Lung (tissue), 12 donors: ENCODE results near the gene NME5. TPM values are rescaled to one million over a fixed set of nuclear protein-coding genes. Genes with fewer than 3 reads are reported as not detected.

Source experiments
- ATAC-seq: fragments of 200-7000 bp; cut with Tn5 transposase; one replicate; pipeline ENCODE4 v1.9.1; 2020; ENCODE audit warnings: moderate number of reproducible peaks; ENCODE audit not compliant: insufficient read depth, low FRiP score
- DNase-seq, 3 donors: peaks; one replicate each; pipeline ENCODE4 v3.0.0-alpha.2; 2013 to 2017
- H3K27ac ChIP-seq, 2 donors: one replicate each; pipeline ENCODE4 v1.5.1; 2013; ENCODE audit warnings: mild to moderate bottlenecking in 2 of 2, moderate library complexity in 2 of 2, control low read depth in 1 of 2, inconsistent platforms in 1 of 2, low read depth in 1 of 2, low read length in 1 of 2
- H3K27me3 ChIP-seq, 3 donors: one replicate each; pipeline ENCODE4 v1.5.1; 2013; ENCODE audit warnings: low read length in 2 of 3; ENCODE audit not compliant: control insufficient read depth in 3 of 3, insufficient read depth in 3 of 3
- H3K36me3 ChIP-seq, 4 donors: one replicate each; pipeline ENCODE4 v1.5.1; 2013; ENCODE audit warnings: low read length in 4 of 4, mild to moderate bottlenecking in 1 of 4, moderate library complexity in 1 of 4; ENCODE audit not compliant: control insufficient read depth in 4 of 4, insufficient read depth in 4 of 4
- H3K4me1 ChIP-seq, 5 donors: one replicate each; pipeline ENCODE4 v1.5.1; 2013; ENCODE audit warnings: low read length in 5 of 5, mild to moderate bottlenecking in 2 of 5, moderate library complexity in 1 of 5; ENCODE audit not compliant: control insufficient read depth in 5 of 5, insufficient read depth in 5 of 5
- H3K4me3 ChIP-seq: one replicate; pipeline ENCODE4 v1.5.1; 2013; ENCODE audit warnings: mild to moderate bottlenecking, control low read depth, moderate library complexity
- H3K9ac ChIP-seq, 2 donors: one replicate each; pipeline ENCODE4 v1.5.1; 2013; ENCODE audit warnings: low read length in 2 of 2, control low read depth in 1 of 2; ENCODE audit not compliant: insufficient read depth in 1 of 2
- H3K9me3 ChIP-seq, 4 donors: one replicate each; pipeline ENCODE4 v1.5.1; 2013; ENCODE audit warnings: low read length in 3 of 4, mild to moderate bottlenecking in 1 of 4, moderate library complexity in 1 of 4; ENCODE audit not compliant: control insufficient read depth in 4 of 4, insufficient read depth in 3 of 4
- WGBS, 2 donors: extraction: QIAGEN DNeasy Blood & Tissue Kit; methylation state at CpG; one replicate each; pipeline ENCODE4 v1.1.7; 2013; 5-methylcytosine and 5-hydroxymethylcytosine counted together
- polyA plus RNA-seq, 2 donors: library from polyadenylated mRNA; stranded (reverse); fragments of 200-250 nt; gene quantifications; one replicate each; pipeline ENCODE4 v1.2.1, GENCODE V29; 2013
- total RNA-seq, 2 donors: library from RNA; depleted of rRNA in 1 of 2; stranded (reverse); fragments of >200 nt in 1 of 2; gene quantifications; one replicate each; pipeline ENCODE4 v1.2.1, GENCODE V29; 2014 to 2021
- TF ChIP-seq, protein P1 (sequence below): IDR thresholded peaks from 2 replicates; pipeline ENCODE4 v1.5.1; 2012; ENCODE audit warnings: mild to moderate bottlenecking; ENCODE audit errors: control extremely low read depth, extremely low read depth
- donor health status: control.
- donor health status: control.
- donor health status: Bipolar disorder and iron deficiency.
- donor health status: healthy.
- donor health status: DM: yes; HTN: yes; CAD: no.

The NME5 gene
- total and polyA plus RNA-seq, 4 donors, result 9.6 to 15.8 (median 12.9) TPM

DNA sequence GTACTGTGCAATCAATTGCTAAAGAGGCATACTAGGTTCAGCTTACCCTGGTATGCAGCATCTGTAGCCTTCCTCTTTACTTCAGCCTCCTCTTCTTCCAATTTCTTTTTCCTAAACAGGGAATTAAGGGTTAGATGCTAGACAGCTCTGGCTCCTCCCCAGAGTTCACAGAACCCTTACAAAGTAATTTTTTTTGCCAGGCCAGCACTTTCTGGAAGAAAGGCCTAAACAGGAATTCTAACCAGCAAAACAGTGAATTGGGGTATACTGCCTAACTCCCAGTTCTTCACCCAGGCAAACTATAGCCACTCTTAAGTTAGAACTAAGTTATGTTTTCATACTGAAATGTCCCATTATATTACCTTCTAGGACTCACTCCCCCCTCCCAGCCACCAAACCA, 31.1 kb upstream of the NME5 start:
- Histone ChIP-seq H3K4me1 (no peaks in the 10 kb centered on the region), H3K9me3 (no peaks in the 10 kb centered on the region), H3K36me3 (peaks cover 42 to 66% (median 45%) of the 10 kb centered on the region in 4 donors), H3K27me3 (no peaks in the 10 kb centered on the region), H3K27ac (no peak overlapping the region), H3K4me3 (no peak overlapping the region), H3K9ac (no peak overlapping the region)
- TF ChIP-seq, protein P1, sequence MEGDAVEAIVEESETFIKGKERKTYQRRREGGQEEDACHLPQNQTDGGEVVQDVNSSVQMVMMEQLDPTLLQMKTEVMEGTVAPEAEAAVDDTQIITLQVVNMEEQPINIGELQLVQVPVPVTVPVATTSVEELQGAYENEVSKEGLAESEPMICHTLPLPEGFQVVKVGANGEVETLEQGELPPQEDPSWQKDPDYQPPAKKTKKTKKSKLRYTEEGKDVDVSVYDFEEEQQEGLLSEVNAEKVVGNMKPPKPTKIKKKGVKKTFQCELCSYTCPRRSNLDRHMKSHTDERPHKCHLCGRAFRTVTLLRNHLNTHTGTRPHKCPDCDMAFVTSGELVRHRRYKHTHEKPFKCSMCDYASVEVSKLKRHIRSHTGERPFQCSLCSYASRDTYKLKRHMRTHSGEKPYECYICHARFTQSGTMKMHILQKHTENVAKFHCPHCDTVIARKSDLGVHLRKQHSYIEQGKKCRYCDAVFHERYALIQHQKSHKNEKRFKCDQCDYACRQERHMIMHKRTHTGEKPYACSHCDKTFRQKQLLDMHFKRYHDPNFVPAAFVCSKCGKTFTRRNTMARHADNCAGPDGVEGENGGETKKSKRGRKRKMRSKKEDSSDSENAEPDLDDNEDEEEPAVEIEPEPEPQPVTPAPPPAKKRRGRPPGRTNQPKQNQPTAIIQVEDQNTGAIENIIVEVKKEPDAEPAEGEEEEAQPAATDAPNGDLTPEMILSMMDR, result no peak
- DNase-seq, result no peak
- no peak for ATAC-seq

DNA sequence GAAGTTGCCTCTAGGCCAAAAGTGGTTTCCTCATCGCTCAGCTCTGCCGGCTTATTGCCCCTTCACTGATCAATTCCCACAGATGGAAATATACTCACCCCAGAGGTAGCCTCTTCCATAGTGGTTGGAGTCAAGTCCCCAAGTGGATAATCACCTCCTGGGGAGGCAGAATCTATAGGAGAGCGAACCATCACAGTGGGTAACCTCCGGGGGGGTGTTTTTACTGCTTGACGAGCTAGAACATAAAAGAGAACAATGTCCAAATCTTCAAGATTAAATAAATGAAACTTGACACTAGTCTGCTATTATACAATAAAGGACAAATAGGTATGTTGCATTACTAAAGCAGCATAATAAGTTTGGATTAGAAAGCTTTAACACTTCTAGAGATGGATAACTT, 29.9 kb upstream of the NME5 start:
- Histone ChIP-seq H3K9me3 (no peaks in the 10 kb centered on the region), H3K4me1 (no peaks in the 10 kb centered on the region), H3K4me3 (no peak overlapping the region), H3K27ac (no peak overlapping the region), H3K36me3 (peaks cover 46 to 70% (median 52%) of the 10 kb centered on the region in 4 donors), H3K27me3 (no peaks in the 10 kb centered on the region), H3K9ac (no peak overlapping the region)
- DNase-seq, result no peak
- no peak for ATAC-seq
- TF ChIP-seq, protein P1, result no peak
- 91 to 93% methylated on average over 5 of the region's 5 CpGs for WGBS, 2 donors

DNA sequence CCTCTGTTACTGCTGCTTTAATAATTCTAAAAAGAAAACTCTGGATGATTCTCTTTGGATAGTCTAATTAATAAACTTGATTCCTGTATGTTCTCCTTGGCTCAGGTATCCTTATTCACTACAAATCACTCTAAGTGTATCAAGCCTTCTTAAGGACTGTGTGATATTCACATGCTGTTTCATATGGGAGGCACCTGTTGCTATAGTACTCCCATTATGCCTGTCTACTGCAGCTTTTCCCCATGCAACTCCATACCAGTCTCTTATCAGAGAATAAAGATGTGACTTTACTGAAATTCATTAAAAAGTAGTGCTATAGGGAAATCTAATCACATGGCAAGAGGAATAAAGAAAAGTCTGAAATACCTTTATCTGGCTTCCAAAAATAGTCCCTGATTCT, 24.5 kb upstream of the NME5 start:
- Histone ChIP-seq H3K27ac (no peak overlapping the region), H3K4me3 (no peak overlapping the region), H3K36me3 (peaks cover 63 to 81% (median 66%) of the 10 kb centered on the region in 4 donors), H3K9ac (no peak overlapping the region), H3K9me3 (no peaks in the 10 kb centered on the region), H3K4me1 (no peaks in the 10 kb centered on the region), H3K27me3 (no peaks in the 10 kb centered on the region)
- no peak for DNase-seq
- TF ChIP-seq, protein P1, result no peak
- no peak for ATAC-seq

DNA sequence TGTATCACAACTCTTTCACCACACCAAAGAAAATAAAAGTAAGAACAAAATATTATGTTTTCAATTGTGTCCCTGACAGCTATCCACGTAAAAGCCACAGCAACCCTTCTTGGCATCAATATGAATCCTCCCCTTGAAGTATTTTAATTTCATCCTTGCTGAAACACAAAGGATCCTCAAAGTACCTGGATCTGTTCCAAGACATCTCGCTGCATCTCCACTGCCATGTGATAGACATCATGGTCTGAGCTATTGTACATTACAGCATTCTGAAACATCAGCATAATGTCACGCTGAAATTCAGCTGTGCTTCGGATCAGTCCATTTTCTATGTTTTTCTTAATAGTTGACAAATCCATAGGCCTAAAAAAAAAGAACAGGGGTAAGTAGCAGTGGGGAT, 21.5 kb upstream of the NME5 start:
- Histone ChIP-seq H3K27me3 (no peaks in the 10 kb centered on the region), H3K27ac (no peak overlapping the region), H3K9ac (no peak overlapping the region), H3K9me3 (no peaks in the 10 kb centered on the region), H3K4me3 (no peak overlapping the region), H3K36me3 (peaks cover 57 to 71% (median 65%) of the 10 kb centered on the region in 4 donors), H3K4me1 (no peaks in the 10 kb centered on the region)
- TF ChIP-seq, protein P1, result no peak
- DNase-seq (no peak), ATAC-seq (no peak)
- 94 to 96% methylated on average over 4 of the region's 4 CpGs for WGBS, 2 donors
